HUES48 (cell line): ENCODE results near the gene CACNA1E.

Experiments
- H3K27ac ChIP-seq: one replicate; pipeline ENCODE4 v1.7.0; 2013; ENCODE audit warnings: low read depth, low read length, inconsistent platforms
- H3K27me3 ChIP-seq: 2 replicates; pipeline ENCODE4 v1.6.1; 2013; ENCODE audit warnings: mild to moderate bottlenecking, low read length; ENCODE audit not compliant: control insufficient read depth, insufficient read depth
- H3K36me3 ChIP-seq: 2 replicates; pipeline ENCODE4 v1.6.1; 2013; ENCODE audit warnings: low read length; ENCODE audit not compliant: control insufficient read depth, insufficient read depth
- H3K4me1 ChIP-seq: 2 replicates; pipeline ENCODE4 v1.6.1; 2013; ENCODE audit warnings: mild to moderate bottlenecking, low read length; ENCODE audit not compliant: control insufficient read depth, insufficient read depth
- H3K4me3 ChIP-seq: 2 replicates; pipeline ENCODE4 v1.5.1; 2013; ENCODE audit warnings: mild to moderate bottlenecking, low read depth, low read length
- H3K9ac ChIP-seq: 2 replicates; pipeline ENCODE4 v1.6.1; 2013; ENCODE audit warnings: mild to moderate bottlenecking, low read depth, low read length, moderate library complexity
- H3K9me3 ChIP-seq: 2 replicates; pipeline ENCODE4 v1.6.1; 2013; ENCODE audit warnings: low read length; ENCODE audit not compliant: control insufficient read depth, insufficient read depth

CACNA1E gene

GRCh38 chr1:181501612-181502011, 18.3 kb downstream of the CACNA1E start:
- Histone ChIP-seq H3K4me3 (no peak overlapping the region), H3K36me3 (no peaks in the 10 kb centered on the region), H3K9me3 (no peaks in the 10 kb centered on the region), H3K4me1 (no peaks in the 10 kb centered on the region), H3K27me3 (no peaks in the 10 kb centered on the region), H3K27ac (no peak overlapping the region), H3K9ac (no peak overlapping the region)

- H3K27ac ChIP-seq = no peak overlapping the region
- H3K27me3 ChIP-seq = no peaks in the 10 kb centered on the region
- H3K36me3 ChIP-seq = no peaks in the 10 kb centered on the region
- H3K4me1 ChIP-seq = no peaks in the 10 kb centered on the region
- no peaks in the 10 kb centered on the region for H3K9me3 ChIP-seq
- H3K4me3 ChIP-seq = no peak overlapping the region
- no peak overlapping the region for H3K9ac ChIP-seq
Observed at GRCh38 chr1:181503171-181503810, 20.0 kb downstream of the CACNA1E start.

DNA sequence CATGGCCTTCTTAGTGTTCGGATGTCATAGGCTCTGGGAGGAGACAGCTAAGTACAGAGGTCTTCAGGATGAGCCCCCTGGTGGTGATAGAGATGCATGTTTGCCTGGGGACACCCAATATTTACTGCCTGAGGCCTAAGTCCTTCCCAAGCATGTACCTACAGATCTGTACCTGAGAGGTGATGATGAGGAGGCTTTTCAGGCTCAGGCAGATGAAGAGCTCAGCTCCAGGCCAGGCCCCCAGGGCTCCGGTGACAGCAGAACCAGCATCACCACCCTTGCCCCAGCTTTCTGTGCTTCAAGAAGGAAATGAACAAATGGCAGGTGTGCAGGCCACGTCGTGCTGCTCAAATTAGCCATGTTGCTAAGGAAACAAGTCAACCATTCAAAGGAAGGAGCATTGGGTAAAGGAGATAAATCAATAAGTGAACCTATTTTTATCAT, 21.1 kb downstream of the CACNA1E start:
- no peaks in the 10 kb centered on the region for H3K9me3 ChIP-seq
- H3K27me3 ChIP-seq = no peaks in the 10 kb centered on the region
- H3K27ac ChIP-seq = no peak overlapping the region
- no peak overlapping the region for H3K9ac ChIP-seq
- H3K4me3 ChIP-seq = no peak overlapping the region
- H3K4me1 ChIP-seq = no peaks in the 10 kb centered on the region
- no peaks in the 10 kb centered on the region for H3K36me3 ChIP-seq

- Histone ChIP-seq H3K9me3 (no peaks in the 10 kb centered on the region), H3K4me1 (no peaks in the 10 kb centered on the region), H3K9ac (no peak overlapping the region), H3K27ac (no peak overlapping the region), H3K36me3 (no peaks in the 10 kb centered on the region), H3K4me3 (no peak overlapping the region), H3K27me3 (no peaks in the 10 kb centered on the region)
Observed at GRCh38 chr1:181506563-181507353, 23.4 kb downstream of the CACNA1E start.

GRCh38 chr1:181508486-181509165, 25.3 kb downstream of the CACNA1E start:
- Histone ChIP-seq H3K4me3 (no peak overlapping the region), H3K36me3 (no peaks in the 10 kb centered on the region), H3K27me3 (no peaks in the 10 kb centered on the region), H3K27ac (no peak overlapping the region), H3K9me3 (no peaks in the 10 kb centered on the region), H3K4me1 (no peaks in the 10 kb centered on the region), H3K9ac (no peak overlapping the region)

GRCh38 chr1:181513786-181514297, 30.5 kb downstream of the CACNA1E start:
- Histone ChIP-seq H3K4me3 (no peak overlapping the region), H3K27me3 (no peaks in the 10 kb centered on the region), H3K4me1 (no peaks in the 10 kb centered on the region), H3K27ac (no peak overlapping the region), H3K36me3 (no peaks in the 10 kb centered on the region), H3K9ac (no peak overlapping the region), H3K9me3 (no peaks in the 10 kb centered on the region)

DNA sequence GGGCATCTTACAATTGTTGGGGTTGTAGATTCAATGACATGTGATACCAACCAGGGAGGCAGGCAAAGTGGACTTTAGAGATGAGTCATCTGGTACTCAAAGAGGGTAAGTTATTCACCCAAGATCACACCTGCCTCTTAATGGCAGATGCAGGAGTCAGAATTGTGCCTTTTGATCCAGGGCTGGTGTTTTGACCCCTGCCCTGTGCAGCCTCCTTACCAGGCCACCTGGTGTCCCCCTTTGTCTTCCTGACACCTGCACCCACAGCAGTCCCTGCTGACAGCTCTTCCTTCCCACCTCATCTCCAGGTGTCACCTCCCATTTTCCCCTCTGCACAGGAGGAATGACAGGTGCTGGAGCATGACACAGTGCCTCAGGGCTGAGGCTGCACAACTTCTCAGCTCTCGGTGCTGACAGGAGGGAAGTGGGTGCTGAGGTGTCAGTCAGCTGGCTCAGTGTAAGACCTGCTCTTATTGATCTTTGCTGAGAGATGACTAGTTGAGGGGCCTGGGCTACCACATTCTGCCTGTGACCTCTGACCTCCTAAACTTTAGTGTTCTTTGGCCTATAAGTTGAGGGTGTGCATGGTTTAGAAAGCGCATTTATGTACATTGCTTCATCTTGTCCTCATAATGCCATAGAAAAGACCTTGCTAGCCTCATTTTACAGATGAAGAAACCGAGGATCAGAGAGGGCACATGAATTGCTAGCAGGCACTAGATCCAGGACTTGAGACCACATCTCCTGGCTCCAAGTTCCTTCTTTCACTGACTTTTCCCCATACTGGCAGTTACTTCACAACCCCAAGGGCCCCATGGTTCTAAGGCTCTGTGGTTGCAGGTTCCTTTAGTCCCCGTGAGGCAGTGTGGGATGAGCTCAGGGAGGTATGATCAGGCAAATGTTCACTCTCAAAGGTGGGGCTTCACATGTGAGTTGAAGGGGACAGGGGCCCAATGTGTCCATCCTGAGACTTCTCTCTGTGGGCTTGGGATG, 31.3 kb downstream of the CACNA1E start:
- H3K36me3 ChIP-seq = no peaks in the 10 kb centered on the region
- H3K27ac ChIP-seq = no peak overlapping the region
- no peak overlapping the region for H3K4me3 ChIP-seq
- H3K9ac ChIP-seq = no peak overlapping the region
- H3K4me1 ChIP-seq = no peaks in the 10 kb centered on the region
- H3K27me3 ChIP-seq = no peaks in the 10 kb centered on the region
- H3K9me3 ChIP-seq = no peaks in the 10 kb centered on the region

DNA sequence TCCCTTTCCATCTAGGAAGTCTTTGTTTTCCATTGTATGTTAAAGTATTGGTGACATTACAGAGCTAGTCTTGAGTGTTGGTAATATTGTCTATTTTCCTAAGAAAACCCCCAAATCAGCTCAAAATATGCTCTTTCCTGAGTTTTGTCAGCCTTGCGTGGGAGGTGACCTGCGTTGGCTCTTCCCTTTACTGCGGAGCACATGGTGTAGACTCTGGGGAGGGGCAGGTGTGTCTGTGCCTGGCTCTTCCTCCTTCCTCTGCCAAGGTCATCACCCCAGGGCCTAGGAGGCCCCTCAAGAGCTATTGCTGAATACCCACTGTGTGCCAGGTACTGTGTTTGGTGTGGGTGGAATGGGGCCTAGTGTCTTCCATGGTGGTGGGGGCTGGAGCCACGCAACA, 33.4 kb downstream of the CACNA1E start:
- H3K4me3 ChIP-seq = no peak overlapping the region
- no peak overlapping the region for H3K27ac ChIP-seq
- no peaks in the 10 kb centered on the region for H3K27me3 ChIP-seq
- no peaks in the 10 kb centered on the region for H3K36me3 ChIP-seq
- no peaks in the 10 kb centered on the region for H3K9me3 ChIP-seq
- H3K4me1 ChIP-seq = no peaks in the 10 kb centered on the region
- no peak overlapping the region for H3K9ac ChIP-seq

GRCh38 chr1:181517181-181517875, 34.0 kb downstream of the CACNA1E start:
- Histone ChIP-seq H3K36me3 (no peaks in the 10 kb centered on the region), H3K27me3 (no peaks in the 10 kb centered on the region), H3K9ac (no peak overlapping the region), H3K9me3 (no peaks in the 10 kb centered on the region), H3K4me3 (no peak overlapping the region), H3K27ac (no peak overlapping the region), H3K4me1 (no peaks in the 10 kb centered on the region)

DNA sequence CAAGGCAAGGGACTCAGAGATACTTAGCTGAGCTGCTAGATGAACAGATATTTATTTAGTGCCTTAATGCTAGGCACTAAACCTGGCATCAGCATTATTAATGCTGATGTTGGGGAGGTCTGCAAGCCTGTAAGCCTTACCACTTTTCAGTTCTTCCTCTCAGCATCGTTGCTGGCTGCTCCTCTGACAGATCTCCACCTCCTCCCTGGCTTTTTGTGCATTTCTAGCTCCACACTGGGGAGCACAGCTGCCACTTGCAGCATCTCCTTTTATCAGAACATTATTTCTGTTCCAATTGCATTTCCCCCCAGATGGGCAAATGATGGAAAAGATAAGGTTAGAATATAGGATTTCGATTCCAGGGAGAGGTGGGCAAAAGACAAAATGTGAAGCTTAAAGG, 34.8 kb downstream of the CACNA1E start:
- Histone ChIP-seq H3K9me3 (no peaks in the 10 kb centered on the region), H3K4me3 (no peak overlapping the region), H3K27ac (no peak overlapping the region), H3K36me3 (no peaks in the 10 kb centered on the region), H3K27me3 (no peaks in the 10 kb centered on the region), H3K9ac (no peak overlapping the region), H3K4me1 (peaks cover 6% of the 10 kb centered on the region)
